Caco-2 (cell line): ENCODE data around the gene ADM2. TPM values are rescaled to one million over a fixed set of nuclear protein-coding genes. Genes with fewer than 3 reads are reported as not detected.

ENCODE experiments used
- BruUV-seq: library from RNA; stranded (reverse); fragments of 400-500 nt; replicated peaks from 2 replicates; lab custom pipeline; 2021; lab: Mats Ljungman, UMichigan
- CTCF ChIA-PET: fragments of 300-600 bp; sonication (Branson Sonifier 250); formaldehyde crosslinking; loops from one replicate; lab custom pipeline; 2022; ENCODE audit warnings: antibody characterized with exemption; lab: Charles Lee
- POLR2A ChIA-PET: fragments of 300-600 bp; sonication (Branson Sonifier 250); formaldehyde crosslinking; loops from one replicate; lab custom pipeline; 2022; ENCODE audit warnings: antibody characterized with exemption; lab: Charles Lee
- DNase-seq, 2 experiments: peaks; one replicate each; pipeline versions ENCODE4 v3.0.0 to v3.0.0-alpha.2; 2020 to 2022
- H3K27me3 ChIP-seq: replicated peaks from 2 replicates; pipeline ENCODE4 v1.6.0; 2011; ENCODE audit warnings: low read length; ENCODE audit not compliant: control insufficient read depth, insufficient read depth
- H3K36me3 ChIP-seq: 2 replicates; pipeline ENCODE4 v1.5.1; 2011; ENCODE audit warnings: low read length; ENCODE audit not compliant: control insufficient read depth, insufficient read depth
- H3K4me1 ChIP-seq: fragments of 250-450 bp; sonication (Bioruptor Pico); 2 replicates; pipeline ENCODE4 v1.5.1; 2020; ENCODE audit warnings: mild to moderate bottlenecking
- H3K4me3 ChIP-seq: 2 replicates; pipeline ENCODE4 v1.5.1; 2011; ENCODE audit warnings: low read depth, mild to moderate bottlenecking, control low read depth, low read length
- H3K9me3 ChIP-seq: fragments of 250-450 bp; sonication (Bioruptor Pico); 2 replicates; pipeline ENCODE4 v1.5.1; 2020; ENCODE audit warnings: mild to moderate bottlenecking, moderate library complexity
- H3K27ac Mint-ChIP-seq: one replicate; pipeline ENCODE4 v1.8.0; 2022; ENCODE audit warnings: mixed read lengths; ENCODE audit not compliant: unreplicated experiment
- H3K27me3 Mint-ChIP-seq: one replicate; pipeline ENCODE4 v1.8.0; 2022; ENCODE audit warnings: mixed read lengths; ENCODE audit not compliant: insufficient read depth, unreplicated experiment
- H3K36me3 Mint-ChIP-seq: one replicate; pipeline ENCODE4 v1.8.0; 2022; ENCODE audit warnings: mild to moderate bottlenecking, mixed read lengths; ENCODE audit not compliant: insufficient read depth, unreplicated experiment
- H3K4me1 Mint-ChIP-seq: one replicate; pipeline ENCODE4 v1.8.0; 2022; ENCODE audit warnings: low read depth, mixed read lengths; ENCODE audit not compliant: unreplicated experiment
- H3K4me3 Mint-ChIP-seq: one replicate; pipeline ENCODE4 v1.8.0; 2022; ENCODE audit warnings: mild to moderate bottlenecking, moderate library complexity, mixed read lengths; ENCODE audit not compliant: unreplicated experiment
- H3K9me3 Mint-ChIP-seq: one replicate; pipeline ENCODE4 v1.8.0; 2022; ENCODE audit warnings: mixed read lengths; ENCODE audit not compliant: unreplicated experiment
- CTCF ChIP-seq, 2 experiments: fragments of 200-600 bp in 1 of 2; IDR thresholded peaks; 1 replicate in 1 of 2; 2 replicates in 1 of 2; pipeline versions ENCODE4 v1.5.1 to v1.8.0; 2011 to 2022; ENCODE audit warnings: antibody characterized with exemption in 1 of 2, control low read depth in 1 of 2, inconsistent platforms in 1 of 2, low read depth in 1 of 2, low read length in 1 of 2, mild to moderate bottlenecking in 1 of 2, moderate library complexity in 1 of 2; ENCODE audit not compliant: insufficient read depth in 1 of 2, severe bottlenecking in 1 of 2, unreplicated experiment in 1 of 2
- intact Hi-C: fragments of 100-400 bp; cut with micrococcal nuclease; formaldehyde crosslinking; loops from one replicate; pipeline ENCODE4 v1.10.0; 2022; ENCODE audit not compliant: unreplicated experiment
- total RNA-seq: library from RNA; stranded (reverse); gene quantifications from 2 replicates; pipeline ENCODE4 v1.2.3, GENCODE V29; 2022

The ADM2 gene
- total RNA-seq, 1 experiment from 2014 or later = 30.5 TPM

DNA sequence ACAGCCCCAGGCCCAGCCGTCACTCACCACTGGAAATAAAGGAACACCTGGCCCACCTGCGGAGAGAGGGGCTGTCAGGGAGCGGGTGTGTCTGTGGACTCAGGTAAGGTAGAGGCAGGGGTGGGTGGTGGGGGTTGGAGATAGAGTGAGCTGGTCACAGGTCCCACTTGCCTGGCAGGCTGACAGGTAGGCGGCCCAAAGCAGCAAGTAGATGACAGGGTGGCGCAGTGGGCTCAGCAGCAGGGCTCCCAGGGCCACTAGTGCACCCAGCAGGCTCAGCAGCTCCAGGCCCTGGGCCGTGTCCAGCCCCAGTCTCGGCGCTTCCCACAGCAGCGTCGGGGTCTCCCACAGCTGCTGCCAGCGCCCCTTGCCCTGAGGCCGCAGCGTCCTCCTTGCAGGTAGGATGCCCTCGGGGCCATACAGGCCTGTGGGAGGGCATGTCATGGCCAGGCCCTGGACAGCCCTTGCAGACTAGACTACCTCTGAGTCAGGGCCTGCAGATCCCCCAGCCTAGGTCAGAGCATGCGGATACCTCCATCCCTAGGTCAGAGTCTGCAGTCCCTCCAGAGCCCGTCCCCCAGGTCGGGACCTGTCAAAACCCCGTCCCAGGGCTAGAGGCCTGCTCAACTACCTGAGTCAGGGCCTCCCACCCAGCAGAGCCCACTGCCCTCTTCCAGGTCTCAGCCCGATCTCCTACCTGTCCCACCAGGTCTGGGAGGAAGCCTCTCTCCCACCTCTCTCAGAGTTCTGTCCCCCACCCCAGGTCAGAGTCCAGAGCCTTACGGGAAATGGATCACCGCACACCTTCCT lies 25.5 kb downstream of the ADM2 start:
- Mint-ChIP-seq H3K4me1 (peaks cover 11% of the 10 kb centered on the region), H3K9me3 (no peaks in the 10 kb centered on the region), H3K36me3 (peaks cover 24% of the 10 kb centered on the region), H3K27me3 (no peaks in the 10 kb centered on the region), H3K27ac (peak overlapping the region; percentile 76), H3K4me3 (peak overlapping the region; percentile 93)
- ChIA-PET POLR2A (interaction anchor here (2.6 kb wide), 1 partner anchor 18 kb away, joined by 71 read pairs; the partner anchor contains the start of gene SCO2), CTCF (interaction anchor here (1.4 kb wide), 1 partner anchor 114 kb away, joined by 9 read pairs; no protein-coding TSS in a partner anchor)
- intact Hi-C loops = loop anchor here (10.0 kb wide), 1 partner anchor 112 kb away; no protein-coding TSS in a partner anchor
- peak overlapping the region; percentile 91 for H3K4me3 ChIP-seq
- H3K27me3 ChIP-seq = no peaks in the 10 kb centered on the region
- H3K4me1 ChIP-seq = peaks cover 5% of the 10 kb centered on the region; the same call in 1 of the 2 replicates
- TF ChIP-seq CTCF (IDR thresholded peaks at IDR 0.05; ENCODE audit: insufficient read depth in 1 of 2, low read depth in 1 of 2, low read length in 1 of 2, severe bottlenecking in 1 of 2, unreplicated experiment in 1 of 2) = no peak
- TSS peak; percentile 38 for BruUV-seq
- H3K36me3 ChIP-seq = no peaks in the 10 kb centered on the region; the same call in 1 of the 2 replicates
- H3K9me3 ChIP-seq = no peaks in the 10 kb centered on the region
- DNase-seq = peak in 1 of 2 experiments; percentile 25

- H3K27ac Mint-ChIP-seq = peak within 1 kb of the TSS; percentile 90
- CTCF ChIA-PET = interaction anchor here (0.6 to 2.3 kb wide), 10 partner anchors 9 to 213 kb away, joined by 3 to 32 read pairs (median 4); partner anchors contain the start of genes SCO2 and SYCE3
Measured at GRCh38 chr22:50507421-50507990, 26.2 kb downstream of the ADM2 start, which contains the start of gene LMF2. Gene LMF2 (minus strand): TSS chr22:50507702. CDS start chr22:50507675, 27 bp downstream.

More at GRCh38 chr22:50507421-50507990, 26.2 kb downstream of the ADM2 start, which contains the start of gene LMF2:
- peaks cover 31% of the 10 kb centered on the region for H3K36me3 Mint-ChIP-seq
- no peaks in the 10 kb centered on the region for H3K9me3 Mint-ChIP-seq
- BruUV-seq = no TSS peak
- H3K4me3 Mint-ChIP-seq = peak within 1 kb of the TSS; percentile 93
- H3K4me1 ChIP-seq = peaks cover 5% of the 10 kb centered on the region; the same call in 1 of the 2 replicates
- peak; percentile 86 to 90 for DNase-seq
- H3K4me3 ChIP-seq = peak within 1 kb of the TSS; percentile 91
- no peak for TF ChIP-seq CTCF (IDR thresholded peaks at IDR 0.05; ENCODE audit: insufficient read depth in 1 of 2, low read depth in 1 of 2, low read length in 1 of 2, severe bottlenecking in 1 of 2, unreplicated experiment in 1 of 2)
- H3K9me3 ChIP-seq = no peaks in the 10 kb centered on the region
- no peaks in the 10 kb centered on the region; the same call in 1 of the 2 replicates for H3K36me3 ChIP-seq
- intact Hi-C loops = loop anchor here (10.0 kb wide), 1 partner anchor 113 kb away; no protein-coding TSS in a partner anchor
- H3K27me3 ChIP-seq = no peaks in the 10 kb centered on the region
- peaks cover 11% of the 10 kb centered on the region for H3K4me1 Mint-ChIP-seq
- no peaks in the 10 kb centered on the region for H3K27me3 Mint-ChIP-seq
- POLR2A ChIA-PET = interaction anchor here (0.5 to 2.6 kb wide), 15 partner anchors 10 to 260 kb away, joined by 3 to 71 read pairs (median 4); partner anchors contain the start of genes ARSA, CHKB, MIOX and SCO2
